Chondrocyte (in vitro differentiated cells): ENCODE results near the gene SPTSSB. TPM values are rescaled to one million over a fixed set of nuclear protein-coding genes. Genes with fewer than 3 reads are reported as not detected.

Source experiments
- DNase-seq: peaks from one replicate; pipeline ENCODE4 v3.0.0; 2021; ENCODE audit warnings: mixed read lengths, low spot score
- H3K27ac Mint-ChIP-seq: one replicate; pipeline ENCODE4 v1.8.0; 2021; ENCODE audit warnings: mild to moderate bottlenecking, moderate library complexity, mixed read lengths; ENCODE audit not compliant: unreplicated experiment
- H3K27me3 Mint-ChIP-seq: 2 replicates; pipeline ENCODE4 v1.8.0; 2021; ENCODE audit warnings: low read depth, mixed read lengths
- H3K36me3 Mint-ChIP-seq: 2 replicates; pipeline ENCODE4 v1.8.0; 2021; ENCODE audit warnings: low read depth, mixed read lengths
- H3K4me1 Mint-ChIP-seq: 2 replicates; pipeline ENCODE4 v1.8.0; 2021; ENCODE audit warnings: low read depth, mild to moderate bottlenecking, mixed read lengths
- H3K4me3 Mint-ChIP-seq: one replicate; pipeline ENCODE4 v1.8.0; 2021; ENCODE audit warnings: mild to moderate bottlenecking, moderate library complexity, mixed read lengths; ENCODE audit not compliant: unreplicated experiment
- H3K9me3 Mint-ChIP-seq: 2 replicates; pipeline ENCODE4 v1.8.0; 2021; ENCODE audit warnings: low read depth, mixed read lengths
- CTCF ChIP-seq: fragments of 200-600 bp; sonication (generic); IDR thresholded peaks from 2 replicates; pipeline ENCODE4 v1.5.0; 2021; ENCODE audit warnings: antibody characterized with exemption, mild to moderate bottlenecking, moderate library complexity
- total RNA-seq: library from RNA; stranded (reverse); gene quantifications from 3 replicates; pipeline ENCODE4 v1.2.1, GENCODE V29; 2021

The SPTSSB gene
- total RNA-seq, 1 donor from 2014 or later: not detected

GRCh38 chr3:161332792-161333191 lies 38.5 kb downstream of the SPTSSB start:
- H3K4me1 Mint-ChIP-seq: no peaks in the 10 kb centered on the region
- peaks cover 22% of the 10 kb centered on the region for H3K27me3 Mint-ChIP-seq
- no peak overlapping the region for H3K4me3 Mint-ChIP-seq
- H3K9me3 Mint-ChIP-seq: no peaks in the 10 kb centered on the region
- TF ChIP-seq CTCF: no peak
- no peak for DNase-seq
- H3K27ac Mint-ChIP-seq: no peak overlapping the region
- no peaks in the 10 kb centered on the region for H3K36me3 Mint-ChIP-seq

GRCh38 chr3:161325059-161325458 lies 46.3 kb downstream of the SPTSSB start:
- Mint-ChIP-seq H3K4me1 (no peaks in the 10 kb centered on the region), H3K36me3 (no peaks in the 10 kb centered on the region), H3K27ac (no peak overlapping the region), H3K9me3 (peaks cover 14% of the 10 kb centered on the region), H3K27me3 (peaks cover 29% of the 10 kb centered on the region), H3K4me3 (no peak overlapping the region)
- no peak for DNase-seq
- TF ChIP-seq CTCF: no peak

- no peak overlapping the region for H3K27ac Mint-ChIP-seq
- H3K9me3 Mint-ChIP-seq: peaks cover 14% of the 10 kb centered on the region
- TF ChIP-seq CTCF: no peak
- H3K27me3 Mint-ChIP-seq: peaks cover 24% of the 10 kb centered on the region
- no peak overlapping the region for H3K4me3 Mint-ChIP-seq
- DNase-seq: no peak
- H3K36me3 Mint-ChIP-seq: no peaks in the 10 kb centered on the region
- no peaks in the 10 kb centered on the region for H3K4me1 Mint-ChIP-seq
These were observed 47.2 kb downstream of the SPTSSB start for GRCh38 chr3:161323926-161324621.

GRCh38 chr3:161322781-161323568 lies 48.3 kb downstream of the SPTSSB start:
- no peak overlapping the region for H3K27ac Mint-ChIP-seq
- H3K9me3 Mint-ChIP-seq: peaks cover 14% of the 10 kb centered on the region
- no peaks in the 10 kb centered on the region for H3K36me3 Mint-ChIP-seq
- peaks cover 22% of the 10 kb centered on the region for H3K27me3 Mint-ChIP-seq
- TF ChIP-seq CTCF: no peak
- H3K4me1 Mint-ChIP-seq: no peaks in the 10 kb centered on the region
- H3K4me3 Mint-ChIP-seq: no peak overlapping the region
- no peak for DNase-seq

- H3K4me3 Mint-ChIP-seq: no peak overlapping the region
- no peak for DNase-seq
- no peaks in the 10 kb centered on the region for H3K36me3 Mint-ChIP-seq
- peaks cover 22% of the 10 kb centered on the region for H3K27me3 Mint-ChIP-seq
- H3K9me3 Mint-ChIP-seq: peaks cover 17% of the 10 kb centered on the region
- no peak overlapping the region for H3K27ac Mint-ChIP-seq
- H3K4me1 Mint-ChIP-seq: no peaks in the 10 kb centered on the region
- no peak for TF ChIP-seq CTCF
These were observed 50.5 kb downstream of the SPTSSB start for GRCh38 chr3:161320837-161321236.
